GM18499 (cell line): ENCODE data around the gene SHB.
"Not testable (repeated sequence)": the region's sequence is repeated elsewhere in the genome, so short reads cannot be mapped to it uniquely, and the experiment has no call there.

Experiments
- ATAC-seq: cut with Tn5 transposase; IDR thresholded peaks from one replicate; pipeline ENCODE4 v1.9.1; 2021; ENCODE audit warnings: moderate number of reproducible peaks; ENCODE audit not compliant: insufficient read depth, unreplicated experiment

Gene SHB

GRCh38 chr9:37891042-37891441 lies 178.0 kb downstream of the SHB start:
- ATAC-seq, result not testable (repeated sequence)

DNA sequence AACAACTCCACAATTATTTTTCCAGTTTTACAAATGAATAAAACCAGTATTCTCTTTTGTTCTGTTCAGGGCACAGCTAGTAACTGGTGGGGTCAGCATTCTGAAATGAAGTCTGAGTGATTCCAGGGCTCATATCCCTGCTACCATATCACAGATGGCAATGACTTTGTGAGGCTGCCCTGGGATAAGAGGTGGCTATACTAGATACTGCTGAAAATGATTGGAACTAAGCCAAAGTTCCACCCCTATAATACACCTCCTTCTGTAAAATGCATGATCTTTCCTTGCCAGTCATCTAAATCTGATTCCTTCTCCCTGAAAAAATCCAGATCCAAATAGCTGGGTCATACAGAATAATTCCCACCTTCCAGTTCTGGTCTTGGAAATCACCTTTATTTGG lies 179.5 kb downstream of the SHB start:
- no peak for ATAC-seq

- not testable (repeated sequence) for ATAC-seq
Observed at GRCh38 chr9:37887977-37888583, 180.9 kb downstream of the SHB start.

DNA sequence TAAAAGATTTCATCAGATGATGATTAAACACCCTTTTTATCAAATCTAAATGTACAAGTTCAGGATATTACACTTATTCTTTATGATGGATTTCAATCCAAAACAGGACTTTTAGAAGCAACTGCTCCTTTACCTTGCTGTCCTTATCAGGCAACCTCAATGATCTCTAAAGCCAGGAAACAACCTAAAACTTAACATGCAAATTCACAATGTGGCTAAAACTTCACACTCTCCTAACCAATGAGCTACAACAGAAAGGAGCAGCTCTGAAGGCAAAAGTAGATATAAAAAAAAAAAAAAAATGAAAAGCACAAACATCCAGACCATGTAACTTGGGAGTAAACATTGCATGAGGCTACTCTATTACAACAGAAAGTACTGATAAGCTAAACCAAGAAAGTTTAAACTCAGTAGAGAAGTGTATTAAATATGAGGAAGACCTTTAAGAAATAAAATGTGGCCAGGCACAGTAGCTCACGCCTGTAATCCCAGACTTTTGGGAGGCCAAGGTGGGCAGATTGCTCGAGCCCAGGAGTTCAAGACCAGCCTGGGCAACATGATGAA lies 188.0 kb downstream of the SHB start:
- no peak for ATAC-seq

- no peak for ATAC-seq
Observed at GRCh38 chr9:37876376-37876775, 192.7 kb downstream of the SHB start.

DNA sequence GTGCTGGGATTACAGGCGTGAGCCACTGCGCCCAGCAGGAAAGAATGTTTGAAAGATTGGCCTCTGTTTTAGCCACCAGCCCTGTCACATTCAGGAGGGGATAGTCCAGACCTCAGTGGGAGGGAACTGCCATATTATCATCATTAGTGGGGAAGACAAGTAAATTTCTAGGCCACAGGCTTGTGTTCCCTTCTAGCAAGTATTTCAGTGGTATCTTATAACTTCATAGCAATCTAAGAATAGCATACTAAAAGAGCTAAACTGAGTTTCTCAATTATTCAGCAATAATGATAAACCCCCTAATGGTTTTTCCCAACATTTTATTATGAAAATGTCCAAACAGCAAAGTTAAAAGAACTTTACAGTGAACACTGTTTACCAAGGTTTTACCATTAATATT lies 195.1 kb downstream of the SHB start:
- no peak for ATAC-seq

DNA sequence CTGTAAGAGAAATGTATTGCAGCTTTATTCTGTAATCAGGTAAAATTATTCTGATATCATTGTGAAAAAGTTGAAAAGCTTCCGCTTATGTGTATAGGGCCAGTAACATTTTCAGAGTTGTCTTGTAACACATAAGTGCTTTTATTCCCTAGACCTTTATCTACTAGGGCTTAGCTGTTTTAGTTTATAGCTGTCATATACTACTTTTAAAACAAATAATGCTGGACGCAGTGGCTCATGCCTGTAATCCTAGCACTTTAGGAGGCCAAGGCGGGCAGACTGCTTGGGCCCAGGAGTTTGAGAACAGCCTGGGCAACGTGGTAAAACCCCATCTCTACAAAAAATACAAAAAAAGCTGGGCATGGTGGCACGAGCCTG lies 198.2 kb downstream of the SHB start:
- ATAC-seq, result no peak

- no peak for ATAC-seq
Observed at GRCh38 chr9:37870081-37870798, 198.8 kb downstream of the SHB start.
